GM23248 (cell line): Measurements from ENCODE around the gene SUN5.

ENCODE experiments used
- EZH2 ChIP-seq: fragments of 200-600 bp; sonication (generic); IDR thresholded peaks from 2 replicates; pipeline ENCODE4 v1.6.1; 2018; ENCODE audit warnings: antibody characterized with exemption, mild to moderate bottlenecking; ENCODE audit not compliant: insufficient read depth, poor library complexity, severe bottlenecking
- EZH2phosphoT487 ChIP-seq: fragments of 200-600 bp; sonication (generic); IDR thresholded peaks from 2 replicates; pipeline ENCODE4 v1.6.1; 2018; ENCODE audit warnings: antibody characterized with exemption, moderate library complexity, mild to moderate bottlenecking, low read depth; ENCODE audit not compliant: insufficient read depth

DNA sequence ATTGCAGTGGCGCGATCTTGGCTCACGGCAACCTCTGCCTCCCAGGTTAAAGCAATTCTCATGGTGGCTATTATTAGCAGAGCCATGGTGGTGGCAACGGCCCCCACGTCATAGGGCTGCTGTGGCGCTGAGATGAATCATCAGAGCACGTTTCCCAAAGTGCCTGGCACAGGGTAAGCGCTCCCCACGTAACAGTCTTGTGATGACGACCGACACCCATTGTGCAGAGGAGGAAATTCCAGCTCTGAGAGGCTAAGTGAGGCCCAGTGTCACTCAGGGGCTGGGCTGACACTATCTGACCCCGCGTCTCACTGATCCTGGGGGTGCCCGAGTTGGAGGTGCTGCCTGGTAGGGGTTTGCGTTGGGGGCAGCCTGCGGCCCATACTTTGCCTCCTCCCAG, 16.2 kb downstream of the SUN5 start:
- TF ChIP-seq EZH2: no peak
- TF ChIP-seq EZH2phosphoT487: no peak
